HG03066 (cell line): Measurements from ENCODE around the gene CDK14.

Source experiments
- ATAC-seq: cut with Tn5 transposase; IDR thresholded peaks from one replicate; pipeline ENCODE4 v1.9.1; 2021; ENCODE audit warnings: low read depth; ENCODE audit not compliant: unreplicated experiment

The CDK14 gene

DNA sequence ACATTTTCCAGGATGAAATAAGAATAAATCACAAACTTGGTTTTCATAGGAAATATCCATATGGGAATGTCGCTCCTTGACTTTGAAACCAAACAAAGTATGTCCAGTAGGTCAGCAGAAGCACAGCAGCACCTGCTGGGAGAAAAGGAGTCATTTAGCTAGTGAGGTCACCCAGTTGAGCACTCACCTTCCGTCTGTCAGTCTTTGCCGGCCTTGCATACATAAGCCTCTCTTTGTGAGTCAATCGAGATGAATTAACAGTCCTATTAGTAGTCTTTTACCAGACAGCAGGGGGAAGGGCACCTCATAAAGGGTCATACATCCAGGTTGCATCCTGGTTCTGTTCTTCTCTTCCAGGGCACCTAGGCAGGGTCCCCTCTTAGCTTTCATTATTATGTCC is 435.6 kb downstream of the CDK14 start:
- no peak for ATAC-seq

DNA sequence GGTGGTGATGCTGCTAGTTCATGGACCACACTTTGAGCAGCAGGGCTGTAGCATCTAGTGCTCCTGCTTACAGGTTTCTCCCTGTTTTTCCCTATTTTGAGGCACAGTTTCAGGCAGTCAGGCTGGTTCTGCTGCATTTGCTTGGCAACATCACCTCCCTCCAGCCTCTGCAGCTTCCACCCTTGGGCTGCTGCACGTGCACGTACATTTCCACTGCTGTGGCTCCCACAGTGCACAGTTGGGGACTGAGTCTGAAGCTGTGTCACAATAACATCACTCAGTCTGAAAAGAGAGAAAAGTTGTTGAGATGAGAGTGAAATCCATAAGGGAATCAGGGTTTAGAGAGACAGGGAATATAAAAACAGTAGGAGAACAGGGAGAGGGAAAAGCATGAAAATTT is 437.5 kb downstream of the CDK14 start:
- no peak for ATAC-seq

DNA sequence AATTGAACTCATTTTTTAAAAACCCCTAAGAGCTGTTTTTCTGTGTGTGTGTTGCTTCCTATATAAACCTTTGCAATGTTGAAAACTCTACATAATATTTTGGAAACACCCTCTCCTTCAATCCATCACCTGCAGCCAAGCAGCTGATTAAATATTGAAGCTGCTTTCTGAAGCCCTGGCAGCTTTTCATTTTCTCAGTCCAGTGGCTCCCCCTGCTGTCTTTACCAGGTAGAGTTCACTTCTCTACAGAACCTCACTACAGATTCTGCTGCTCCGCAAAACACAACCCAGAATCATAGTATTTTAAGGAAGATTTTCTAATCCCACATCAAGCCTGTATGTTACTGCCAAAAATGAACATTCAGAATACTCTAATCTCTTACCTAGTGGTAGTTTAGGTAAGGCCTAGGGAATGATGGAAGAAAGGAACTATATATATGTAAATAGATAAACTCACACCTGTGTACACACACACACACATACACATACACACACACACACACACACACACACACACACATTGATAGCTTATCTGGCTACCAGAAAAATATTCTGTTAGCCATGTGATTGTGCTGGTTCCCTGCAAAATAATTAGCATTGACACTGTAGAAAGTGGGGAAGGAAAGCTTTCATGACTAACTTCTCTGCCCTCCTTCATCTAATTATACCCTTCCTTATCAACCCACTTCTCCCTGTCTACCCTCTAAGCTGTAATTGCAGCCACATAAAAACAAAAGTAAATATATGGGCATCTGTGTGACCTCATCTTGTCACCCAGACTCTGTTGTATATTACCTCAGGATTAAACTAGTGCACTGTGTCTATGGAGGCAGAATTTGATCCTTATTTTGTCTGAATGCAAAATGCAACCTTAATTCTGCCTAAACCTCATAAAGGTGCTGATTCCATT is 438.6 kb downstream of the CDK14 start:
- ATAC-seq, result no peak

DNA sequence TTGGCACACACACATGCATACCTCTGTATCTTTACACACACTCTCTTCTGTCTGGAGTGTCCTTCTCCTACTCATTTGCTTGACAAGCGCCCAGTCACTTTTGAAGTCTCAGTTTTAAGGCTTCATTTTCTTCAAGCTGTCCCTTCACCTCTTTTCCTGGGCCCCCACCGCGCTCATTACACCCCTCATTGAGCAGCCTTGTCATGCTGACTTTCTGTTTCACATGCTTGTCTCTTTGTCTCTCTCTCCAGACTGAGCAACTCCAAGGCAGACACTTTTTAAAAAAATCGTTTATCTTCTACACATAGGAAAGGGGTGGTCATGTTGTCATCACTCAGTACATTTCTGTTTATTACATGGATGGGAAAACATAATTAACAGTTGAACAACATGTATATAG is 442.9 kb downstream of the CDK14 start:
- no peak for ATAC-seq

DNA sequence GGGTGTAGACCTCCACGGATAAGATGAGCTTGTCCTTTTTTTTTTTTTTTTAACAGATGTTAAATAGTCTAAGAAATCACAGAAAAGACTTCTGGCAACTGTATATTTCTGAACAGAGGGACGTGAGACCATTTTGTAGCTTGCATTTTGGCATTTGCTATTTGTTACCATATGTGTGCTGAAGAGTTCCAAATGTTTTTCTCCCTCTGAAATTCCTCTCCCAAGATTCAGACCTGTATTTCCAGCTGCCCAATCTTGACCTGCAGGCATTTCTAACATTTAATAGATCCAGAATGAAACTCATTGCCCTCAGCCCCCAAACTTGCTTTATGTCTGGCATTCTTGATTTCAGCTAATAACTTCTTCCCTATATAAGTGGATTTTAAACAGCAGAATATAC is 445.0 kb downstream of the CDK14 start:
- ATAC-seq, result no peak

DNA sequence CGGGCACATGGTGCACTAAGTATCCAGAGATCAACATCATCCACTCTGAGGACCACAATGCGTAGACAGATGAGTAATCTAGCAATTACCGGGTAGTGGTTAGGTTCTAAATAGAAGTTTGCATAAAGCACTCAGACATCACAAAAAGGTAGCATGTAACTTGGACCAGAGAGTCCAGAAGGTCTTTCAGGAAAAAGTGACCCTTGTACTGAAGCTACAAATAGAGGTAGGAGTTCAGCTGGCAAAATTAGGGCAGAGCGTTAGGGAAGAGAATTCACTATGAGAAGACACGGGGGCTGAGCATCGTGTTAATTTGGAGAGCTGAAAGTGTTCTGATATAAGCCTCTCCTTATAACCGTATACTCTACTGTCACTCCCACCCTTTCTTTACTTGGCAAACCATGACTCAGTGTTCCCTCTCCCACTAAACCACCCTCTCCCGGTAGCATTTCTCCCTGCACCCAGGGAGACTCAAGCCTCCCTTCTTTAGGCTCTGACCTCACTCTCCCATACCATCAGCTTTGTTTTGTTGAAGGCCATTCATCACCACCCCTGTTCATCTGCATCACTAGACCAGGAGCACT is 445.9 kb downstream of the CDK14 start:
- no peak for ATAC-seq

DNA sequence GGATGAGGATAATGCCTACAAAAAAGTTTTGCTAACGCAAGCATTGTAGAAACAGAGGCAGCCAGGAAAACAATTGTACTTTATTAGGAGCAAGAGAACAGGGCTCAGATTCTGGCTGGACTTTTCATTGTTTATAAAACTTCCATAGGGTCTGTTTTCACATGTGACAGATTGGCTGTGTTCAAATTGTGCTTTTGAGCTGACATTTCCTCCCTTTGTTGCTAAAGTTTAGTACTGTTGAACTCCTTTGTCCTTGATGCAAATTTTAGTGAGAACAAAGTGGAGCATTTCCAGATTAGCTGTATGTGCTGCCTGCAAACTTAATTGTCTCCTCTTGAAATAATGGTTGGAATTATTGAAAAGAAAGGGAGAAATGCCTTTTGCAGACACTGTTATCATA is 447.1 kb downstream of the CDK14 start:
- no peak for ATAC-seq

DNA sequence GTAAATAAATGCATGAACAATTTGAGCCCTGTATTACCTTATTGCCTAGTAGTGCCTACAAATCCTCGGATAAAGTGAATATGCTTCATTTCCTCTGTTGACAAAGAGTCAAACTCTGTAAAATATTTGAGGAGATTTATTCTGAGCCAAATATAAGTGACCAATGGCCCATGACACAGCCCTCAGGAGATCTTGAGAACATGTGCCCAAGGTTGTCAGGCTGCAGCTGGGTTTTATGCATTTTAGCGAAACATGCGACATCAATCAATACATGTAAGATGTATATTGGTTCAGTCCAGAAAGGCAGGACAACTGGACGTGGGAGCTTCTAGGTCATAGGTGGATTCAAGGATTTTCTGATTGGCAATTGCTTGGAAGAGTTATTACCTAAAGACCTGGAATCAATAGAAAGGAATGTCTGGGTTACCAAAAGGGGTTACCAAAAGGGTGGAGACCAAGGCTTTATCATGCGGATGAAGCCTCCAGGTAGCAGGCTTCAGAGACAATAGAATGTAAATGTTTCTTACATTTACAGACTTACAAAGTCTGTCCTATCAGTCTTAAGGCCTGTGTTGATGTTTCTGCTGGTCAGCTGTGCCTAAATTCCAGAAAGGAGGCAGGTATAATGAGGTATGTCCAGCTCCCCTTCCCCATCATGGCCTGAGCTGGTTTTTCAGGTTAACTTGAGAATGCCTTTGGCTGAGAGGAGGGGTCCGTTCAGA is 448.0 kb downstream of the CDK14 start:
- ATAC-seq, result no peak

DNA sequence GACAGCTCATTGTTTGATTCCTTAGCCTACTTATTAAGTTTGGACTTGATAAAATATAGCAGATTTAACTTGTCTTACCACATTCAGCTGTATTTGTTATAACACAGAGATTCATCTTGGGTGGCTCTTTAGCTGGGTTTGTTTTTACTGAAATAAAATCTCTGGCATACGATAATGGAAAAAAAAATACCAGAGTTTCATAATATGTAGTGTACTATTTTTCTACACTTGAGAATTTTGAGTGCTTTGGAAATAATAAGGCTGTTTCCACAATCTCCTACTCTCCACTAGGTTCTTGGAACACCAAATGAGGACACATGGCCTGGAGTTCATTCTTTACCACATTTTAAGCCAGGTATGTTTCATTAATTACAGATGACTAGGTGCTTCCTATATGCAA is 449.5 kb downstream of the CDK14 start:
- no peak for ATAC-seq

DNA sequence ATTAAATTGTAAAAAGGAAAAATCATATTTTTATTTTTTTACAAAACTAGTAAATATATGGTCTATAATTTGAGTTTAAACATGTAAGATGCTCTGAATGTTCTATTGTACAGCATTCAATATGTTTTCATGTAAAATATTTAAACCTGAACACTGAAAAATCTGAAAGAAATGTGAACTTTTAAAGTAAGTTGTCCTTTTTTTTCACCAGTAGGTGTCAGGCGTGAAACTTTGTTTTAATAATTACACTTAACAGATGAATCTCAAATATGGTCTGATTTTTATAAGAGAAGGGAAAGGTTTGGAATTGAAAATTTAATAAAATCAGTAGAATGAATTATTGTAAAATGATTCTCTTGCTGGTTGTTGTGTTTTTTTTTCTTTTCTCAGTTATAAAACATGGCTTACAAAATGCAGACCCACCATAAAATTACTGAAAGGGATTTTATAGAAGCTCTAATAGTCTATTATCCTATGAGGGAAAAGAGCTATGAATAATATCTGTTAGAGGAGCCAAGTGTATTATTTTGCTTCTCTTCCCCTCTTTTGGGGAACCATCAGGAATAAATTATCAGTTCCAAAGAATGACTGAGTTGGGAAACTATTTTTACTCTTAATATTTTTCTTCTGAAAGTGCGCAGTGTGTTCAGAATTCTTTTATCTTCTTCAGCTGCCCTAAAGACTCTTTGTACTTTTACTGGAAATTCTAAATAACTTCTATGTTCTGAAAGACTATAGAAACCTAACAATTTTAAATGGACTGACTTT is 450.4 kb downstream of the CDK14 start:
- ATAC-seq, result no peak

DNA sequence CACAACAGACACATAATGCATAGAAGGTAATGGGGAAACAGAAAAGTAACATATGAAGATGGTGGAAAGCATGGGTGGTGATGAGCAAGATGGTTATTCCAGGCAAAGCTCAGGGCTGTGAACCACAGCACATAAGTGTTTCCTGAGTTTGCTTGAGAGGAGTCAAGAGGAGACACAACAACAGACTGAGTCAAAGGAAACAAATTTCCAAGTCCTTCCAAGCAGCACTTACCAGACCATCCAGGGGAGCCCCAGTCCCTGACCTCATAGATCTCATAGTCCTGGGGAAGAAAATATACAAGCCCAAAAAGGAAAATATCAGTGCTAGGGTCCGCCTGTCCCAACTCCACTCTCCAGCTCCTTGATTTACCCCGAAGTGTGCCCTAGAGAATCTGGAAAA is 451.5 kb downstream of the CDK14 start:
- no peak for ATAC-seq

DNA sequence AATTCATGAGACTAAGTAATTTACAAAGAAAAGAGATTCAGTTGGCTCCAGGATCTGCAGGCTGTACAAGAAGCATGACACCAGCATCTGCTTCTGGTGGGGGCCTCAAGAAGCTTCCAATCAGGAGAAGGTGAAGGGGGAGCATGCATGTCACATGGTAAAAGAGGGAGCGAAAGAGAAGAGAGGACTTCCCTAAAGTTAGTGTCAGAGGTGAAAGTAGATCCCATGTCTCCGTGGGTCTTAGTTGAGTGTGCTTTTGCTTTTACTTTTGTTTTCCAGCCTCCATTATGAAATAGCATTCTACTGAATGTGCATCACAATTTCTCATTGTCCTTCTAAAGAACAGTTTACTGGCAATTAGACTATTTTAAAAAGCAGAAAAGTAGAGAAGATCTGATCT is 454.6 kb downstream of the CDK14 start:
- ATAC-seq, result peak; percentile 91

DNA sequence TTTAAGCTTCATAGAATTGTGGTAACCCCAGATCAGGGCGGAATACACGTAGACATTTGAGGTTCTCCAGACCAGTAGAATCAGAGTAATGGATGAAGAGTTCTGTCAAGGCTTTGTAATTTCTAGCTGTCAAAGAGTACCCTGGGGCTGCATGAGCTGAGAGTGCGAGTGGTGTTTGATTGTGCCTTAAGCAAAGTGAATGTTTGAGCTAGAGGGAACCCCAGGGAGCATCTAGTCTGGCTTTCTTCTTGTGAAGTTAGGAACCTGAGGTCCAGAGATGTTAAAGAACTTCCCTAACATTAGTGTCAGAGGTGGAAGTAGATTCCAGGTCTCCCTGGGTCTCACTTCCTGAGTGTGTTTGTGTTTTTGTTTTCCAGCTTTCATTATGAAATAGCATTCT is 455.8 kb downstream of the CDK14 start:
- no peak for ATAC-seq

DNA sequence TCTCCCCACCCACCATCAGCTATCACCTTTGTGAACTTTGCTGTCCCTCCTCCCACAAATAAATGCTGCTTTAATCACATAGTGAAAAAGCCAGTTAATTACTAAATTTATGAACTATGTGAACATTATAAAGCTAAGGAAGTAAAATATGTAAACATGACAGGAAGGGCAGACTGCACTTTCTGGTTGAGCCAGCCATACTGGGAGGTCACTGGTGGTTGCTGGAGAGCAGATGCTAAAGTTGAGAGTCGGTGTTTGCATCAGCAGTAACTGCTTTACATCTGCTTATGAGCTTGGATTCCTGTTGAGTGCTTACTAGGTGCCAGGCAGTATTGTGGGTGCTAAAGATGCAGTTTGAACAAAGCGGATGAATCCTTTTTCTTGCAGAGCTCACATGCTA is 458.3 kb downstream of the CDK14 start:
- ATAC-seq, result no peak

DNA sequence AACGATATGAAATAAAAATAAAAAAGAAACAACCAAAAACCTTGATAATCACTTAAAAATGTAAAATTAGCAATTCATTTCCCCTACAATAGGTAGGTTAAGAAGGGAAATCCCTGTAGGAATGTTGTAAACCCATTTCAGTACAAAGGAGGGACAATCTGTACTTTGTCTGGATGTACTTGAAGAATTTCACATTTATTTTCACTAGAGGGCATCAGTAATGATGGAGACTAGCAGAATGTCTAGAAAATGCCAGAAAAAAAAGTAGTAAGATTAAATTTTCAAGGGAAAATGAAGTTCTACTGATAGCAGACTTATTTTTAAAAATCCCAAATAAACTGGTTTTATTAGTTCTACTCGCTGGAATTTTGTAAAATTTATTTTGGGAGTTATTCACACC is 459.1 kb downstream of the CDK14 start:
- ATAC-seq, result no peak

DNA sequence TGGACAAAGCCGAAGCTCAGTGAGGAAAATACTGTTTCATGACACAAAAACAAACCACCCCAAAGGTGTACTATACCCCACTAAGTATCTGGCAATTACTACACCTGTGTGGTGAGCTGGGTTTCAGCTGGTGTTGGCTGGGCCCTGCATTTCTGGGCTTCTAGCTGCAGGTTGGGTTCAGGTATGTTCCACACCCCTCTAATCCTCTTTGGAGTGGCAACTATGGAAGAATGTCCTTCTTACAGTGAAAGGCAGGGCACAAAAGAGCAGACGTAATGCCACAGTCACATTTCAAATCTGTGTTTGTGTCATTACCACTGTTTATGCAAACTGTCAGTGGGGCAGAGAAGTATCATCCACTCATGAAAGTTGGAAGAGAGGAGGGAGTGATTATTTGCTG is 466.6 kb downstream of the CDK14 start:
- no peak for ATAC-seq

DNA sequence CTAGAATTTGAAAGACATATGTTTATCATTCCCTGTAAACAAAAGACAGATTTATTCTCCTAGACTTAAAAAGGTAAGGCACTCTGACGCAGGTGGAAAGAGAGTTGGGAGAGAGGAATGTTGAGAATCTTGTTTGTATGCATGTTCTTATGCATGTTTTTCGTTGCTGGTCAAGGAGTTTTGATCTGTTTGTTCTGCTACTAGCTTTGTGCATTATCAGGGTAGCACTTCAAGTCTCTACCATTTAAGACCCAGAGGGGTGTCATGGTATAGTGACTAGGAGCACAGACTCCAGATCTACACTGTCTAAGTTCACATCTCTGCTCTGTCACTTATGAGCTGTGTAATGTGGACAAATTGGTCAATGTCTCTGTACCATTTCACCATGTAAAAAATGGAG is 467.9 kb downstream of the CDK14 start:
- ATAC-seq, result no peak

DNA sequence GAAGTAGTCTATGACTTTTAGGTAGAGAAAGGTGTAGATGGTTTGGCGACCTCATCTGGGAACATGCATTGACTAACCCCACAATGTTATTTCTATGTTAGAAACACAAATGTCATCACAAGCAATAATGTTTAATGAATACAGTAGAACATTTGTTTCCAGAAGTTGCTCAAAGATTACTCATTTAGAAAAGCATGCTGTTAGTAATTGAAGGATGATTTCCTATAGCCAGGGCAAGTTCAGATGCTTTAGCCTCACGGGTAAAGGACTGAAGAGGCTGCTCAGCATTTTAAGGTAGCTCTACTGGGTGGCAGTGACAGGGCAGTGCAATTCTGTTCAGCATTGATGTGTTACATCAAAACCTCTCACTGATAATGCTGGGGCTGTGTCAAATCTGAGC is 468.8 kb downstream of the CDK14 start:
- no peak for ATAC-seq

DNA sequence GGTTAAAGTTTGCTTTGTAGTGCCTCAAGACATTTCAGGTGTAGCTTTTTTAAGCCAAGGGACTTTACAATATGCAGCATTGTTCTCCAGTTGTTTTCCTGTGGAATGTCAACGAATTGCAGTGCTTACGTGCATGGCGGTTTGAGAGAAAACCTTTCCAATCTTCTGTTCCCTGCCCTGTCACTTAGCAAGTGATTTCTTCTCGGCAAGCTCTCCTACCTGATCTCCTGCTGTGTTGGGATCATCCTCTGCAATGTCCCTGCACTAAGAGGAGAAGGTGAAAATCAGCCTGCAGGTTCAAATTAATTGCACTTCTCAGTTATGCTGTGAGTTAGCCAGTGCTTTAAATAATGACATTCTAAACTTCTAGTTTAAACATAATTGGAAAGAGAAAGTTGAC is 470.5 kb downstream of the CDK14 start:
- no peak for ATAC-seq

DNA sequence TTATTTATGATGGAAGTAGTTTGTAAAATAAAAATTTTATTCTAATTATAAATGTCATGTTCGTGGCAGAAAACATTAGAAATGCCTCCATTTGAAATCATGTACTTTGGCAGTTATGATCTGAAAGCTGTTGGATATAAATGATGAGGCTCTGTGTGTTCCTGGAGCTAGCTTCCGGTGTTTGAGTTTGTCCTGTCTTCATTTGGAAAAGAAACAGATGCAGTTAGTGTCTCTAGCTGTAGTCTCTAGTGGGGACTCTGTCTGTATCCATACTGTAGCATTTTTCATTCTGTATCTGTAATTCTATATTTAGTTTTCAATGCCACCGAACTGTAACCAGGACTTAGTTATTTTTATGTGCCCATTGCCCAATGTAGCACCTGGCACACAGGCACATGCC is 471.1 kb downstream of the CDK14 start:
- no peak for ATAC-seq
